HG03558 (cell line): ENCODE data around the gene SEPTIN2.
"Not testable (repeated sequence)": the region's sequence is repeated elsewhere in the genome, so short reads cannot be mapped to it uniquely, and the experiment has no call there.

Experiments used
- ATAC-seq: cut with Tn5 transposase; IDR thresholded peaks from one replicate; pipeline ENCODE4 v1.9.1; 2021; ENCODE audit warnings: moderate number of reproducible peaks; ENCODE audit not compliant: unreplicated experiment; ENCODE audit errors: extremely low read depth

Gene SEPTIN2

GRCh38 chr2:241315879-241316631 is at the start of gene SEPTIN2:
Gene SEPTIN2, plus strand, starts transcription at chr2:241315925. Its CDS starts 8,308 bp downstream, at chr2:241324233.
- peak; percentile 20 for ATAC-seq

GRCh38 chr2:241267249-241268067 is 48.3 kb upstream of the SEPTIN2 start:
- ATAC-seq = no peak

GRCh38 chr2:241268306-241268705 is 47.4 kb upstream of the SEPTIN2 start:
- ATAC-seq = no peak

- ATAC-seq = no peak
Measured at GRCh38 chr2:241268716-241269445, 46.8 kb upstream of the SEPTIN2 start.

- no peak for ATAC-seq
Measured at GRCh38 chr2:241269707-241270520, 45.8 kb upstream of the SEPTIN2 start.

- ATAC-seq = no peak
Measured at GRCh38 chr2:241270531-241270930, 45.2 kb upstream of the SEPTIN2 start.

GRCh38 chr2:241271706-241272302 is 43.9 kb upstream of the SEPTIN2 start:
- no peak for ATAC-seq

- ATAC-seq = no peak
Measured at GRCh38 chr2:241272303-241273209, 43.2 kb upstream of the SEPTIN2 start.

GRCh38 chr2:241273210-241274020 is 42.3 kb upstream of the SEPTIN2 start:
- ATAC-seq = no peak

GRCh38 chr2:241274127-241274526 is 41.6 kb upstream of the SEPTIN2 start:
- ATAC-seq = no peak

- no peak for ATAC-seq
Measured at GRCh38 chr2:241275504-241275903, 40.2 kb upstream of the SEPTIN2 start.

GRCh38 chr2:241275910-241276309 is 39.8 kb upstream of the SEPTIN2 start:
- no peak for ATAC-seq

- ATAC-seq = not testable (repeated sequence)
Measured at GRCh38 chr2:241278306-241278705, 37.4 kb upstream of the SEPTIN2 start.

- ATAC-seq = no peak
Measured at GRCh38 chr2:241279413-241279812, 36.3 kb upstream of the SEPTIN2 start.

- ATAC-seq = no peak
Measured at GRCh38 chr2:241279828-241280227, 35.9 kb upstream of the SEPTIN2 start.

- no peak for ATAC-seq
Measured at GRCh38 chr2:241280291-241280690, 35.4 kb upstream of the SEPTIN2 start.

- ATAC-seq = no peak
Measured at GRCh38 chr2:241282555-241282954, 33.2 kb upstream of the SEPTIN2 start.

GRCh38 chr2:241285596-241285995 is 30.1 kb upstream of the SEPTIN2 start:
- ATAC-seq = no peak
